ENCODE measurements around the gene KANTR.

Gene KANTR

GRCh38 chrX:53093748-53094581, at the start of gene KANTR:
KANTR (plus strand) TSS chrX:53094142; CDS start chrX:53124273, 30,131 bp downstream.
- TF ChIP-seq CTCF (conservative IDR thresholded peaks at IDR 0.05; ENCODE audit: low read depth, low read length): no peak
- Histone ChIP-seq H2AFZ (ENCODE audit: low read depth) (peak within 1 kb of the TSS; percentile 70), H3K27ac (peak within 1 kb of the TSS; percentile 87), H3K27me3 (ENCODE audit: insufficient read depth, low read depth) (no peaks in the 10 kb centered on the region), H3K36me3 (ENCODE audit: insufficient read depth) (no peaks in the 10 kb centered on the region), H3K9ac (peak within 1 kb of the TSS; percentile 63), H4K20me1 (ENCODE audit: insufficient read depth) (no peaks in the 10 kb centered on the region), H3K79me2 (ENCODE audit: insufficient read depth, low read depth) (no peaks in the 10 kb centered on the region), H3K4me1 (ENCODE audit: low read depth, poor library complexity, severe bottlenecking) (peaks cover 3% of the 10 kb centered on the region), H3K4me2 (peak within 1 kb of the TSS; percentile 86), H3K4me3 (IDR thresholded peaks at IDR 0.05; ENCODE audit: insufficient read depth, low read depth, low read length) (no peak within 1 kb of the TSS)

- no peaks in the 10 kb centered on the region for H3K79me2 ChIP-seq (ENCODE audit: insufficient read depth, low read depth)
- H4K20me1 ChIP-seq (ENCODE audit: insufficient read depth): no peaks in the 10 kb centered on the region
- H3K4me1 ChIP-seq (ENCODE audit: low read depth, poor library complexity, severe bottlenecking): no peaks in the 10 kb centered on the region
- no peak overlapping the region for H3K4me3 ChIP-seq (IDR thresholded peaks at IDR 0.05; ENCODE audit: insufficient read depth, low read depth, low read length)
- no peak overlapping the region for H3K27ac ChIP-seq
- no peak for TF ChIP-seq CTCF (conservative IDR thresholded peaks at IDR 0.05; ENCODE audit: low read depth, low read length)
- H2AFZ ChIP-seq (ENCODE audit: low read depth): no peak overlapping the region
- no peak overlapping the region for H3K9ac ChIP-seq
- no peaks in the 10 kb centered on the region for H3K36me3 ChIP-seq (ENCODE audit: insufficient read depth)
- no peak overlapping the region for H3K4me2 ChIP-seq
- no peaks in the 10 kb centered on the region for H3K27me3 ChIP-seq (ENCODE audit: insufficient read depth, low read depth)
Measured at GRCh38 chrX:53044995-53045394, 48.9 kb upstream of the KANTR start.

GRCh38 chrX:53047228-53047627, 46.7 kb upstream of the KANTR start:
- Histone ChIP-seq H3K4me1 (ENCODE audit: low read depth, poor library complexity, severe bottlenecking) (no peaks in the 10 kb centered on the region), H3K36me3 (ENCODE audit: insufficient read depth) (no peaks in the 10 kb centered on the region), H3K9ac (no peak overlapping the region), H3K27me3 (ENCODE audit: insufficient read depth, low read depth) (no peaks in the 10 kb centered on the region), H3K27ac (no peak overlapping the region), H3K4me3 (IDR thresholded peaks at IDR 0.05; ENCODE audit: insufficient read depth, low read depth, low read length) (no peak overlapping the region), H3K4me2 (no peak overlapping the region), H2AFZ (ENCODE audit: low read depth) (no peak overlapping the region), H4K20me1 (ENCODE audit: insufficient read depth) (no peaks in the 10 kb centered on the region), H3K79me2 (ENCODE audit: insufficient read depth, low read depth) (no peaks in the 10 kb centered on the region)
- TF ChIP-seq CTCF (conservative IDR thresholded peaks at IDR 0.05; ENCODE audit: low read depth, low read length): no peak

- Histone ChIP-seq H3K36me3 (ENCODE audit: insufficient read depth) (no peaks in the 10 kb centered on the region), H3K9ac (no peak within 1 kb of the TSS), H3K4me2 (no peak within 1 kb of the TSS)
Measured at GRCh38 chrX:53048169-53049126, 45.5 kb upstream of the KANTR start, which contains the start of gene GPR173. GPR173 (plus strand) TSS chrX:53048789; CDS start chrX:53076622, 27,833 bp downstream.

More at GRCh38 chrX:53048169-53049126, 45.5 kb upstream of the KANTR start, which contains the start of gene GPR173:
- H3K27ac ChIP-seq: no peak within 1 kb of the TSS
- H3K27me3 ChIP-seq (ENCODE audit: insufficient read depth, low read depth): no peaks in the 10 kb centered on the region
- H2AFZ ChIP-seq (ENCODE audit: low read depth): no peak within 1 kb of the TSS
- no peaks in the 10 kb centered on the region for H3K4me1 ChIP-seq (ENCODE audit: low read depth, poor library complexity, severe bottlenecking)
- TF ChIP-seq CTCF (conservative IDR thresholded peaks at IDR 0.05; ENCODE audit: low read depth, low read length): no peak
- H3K4me3 ChIP-seq (IDR thresholded peaks at IDR 0.05; ENCODE audit: insufficient read depth, low read depth, low read length): no peak within 1 kb of the TSS
- H3K79me2 ChIP-seq (ENCODE audit: insufficient read depth, low read depth): no peaks in the 10 kb centered on the region
- no peaks in the 10 kb centered on the region for H4K20me1 ChIP-seq (ENCODE audit: insufficient read depth)

Measured in KMS-11 (cell line).